WTC11 (cell line): ENCODE data around the gene SLC5A5. TPM values are rescaled to one million over a fixed set of nuclear protein-coding genes. Genes with fewer than 3 reads are reported as not detected.
A peak's percentile ranks its signal among the peaks of the same experiment; 100 is the strongest.

Experiments
- ATAC-seq: fragments of 200-7000 bp; cut with Tn5 transposase; 2 replicates; pipeline ENCODE4 v1.10.0; 2021; ENCODE audit warnings: mild to moderate bottlenecking, moderate library complexity
- CTCF ChIA-PET: fragments of 300-600 bp; sonication (Branson Sonifier 250); formaldehyde crosslinking; loops from one replicate; lab custom pipeline; 2021; ENCODE audit warnings: antibody characterized with exemption; lab: Charles Lee
- POLR2A ChIA-PET: fragments of 350-600 bp; sonication (Branson Sonifier 250); formaldehyde crosslinking; loops from one replicate; lab custom pipeline; 2021; ENCODE audit warnings: antibody characterized with exemption; lab: Charles Lee
- DNase-seq: peaks from one replicate; pipeline ENCODE4 v3.0.0; 2021; ENCODE audit warnings: low spot score
- H3K27ac Mint-ChIP-seq: 2 replicates; pipeline ENCODE4 v1.8.0; 2021; ENCODE audit warnings: mixed read lengths
- H3K27me3 Mint-ChIP-seq: 2 replicates; pipeline ENCODE4 v1.8.0; 2021; ENCODE audit warnings: low read depth, mild to moderate bottlenecking, moderate library complexity, mixed read lengths
- H3K36me3 Mint-ChIP-seq: 2 replicates; pipeline ENCODE4 v1.8.0; 2021; ENCODE audit warnings: mixed read lengths
- H3K4me1 Mint-ChIP-seq: 2 replicates; pipeline ENCODE4 v1.8.0; 2022; ENCODE audit warnings: mixed read lengths
- H3K4me3 Mint-ChIP-seq: 2 replicates; pipeline ENCODE4 v1.8.0; 2021; ENCODE audit warnings: mild to moderate bottlenecking, moderate library complexity, mixed read lengths
- H3K9me3 Mint-ChIP-seq: 2 replicates; pipeline ENCODE4 v1.8.0; 2021; ENCODE audit warnings: mixed read lengths
- ESRRA ChIP-seq: sonication (generic); formaldehyde crosslinking; IDR thresholded peaks from 2 replicates; pipeline ENCODE4 v1.8.1; 2022; ENCODE audit warnings: mild to moderate bottlenecking, missing genetic modification reagents, borderline replicate concordance
- FOXJ3 ChIP-seq: sonication (generic); formaldehyde crosslinking; IDR thresholded peaks from 2 replicates; pipeline ENCODE4 v1.9.0; 2021; ENCODE audit warnings: missing genetic modification reagents, mild to moderate bottlenecking, borderline replicate concordance
- GRHL2 ChIP-seq: fragments of 250-450 bp; sonication (Bioruptor Pico); IDR thresholded peaks from 2 replicates; pipeline ENCODE4 v1.8.0; 2022; ENCODE audit warnings: mild to moderate bottlenecking, moderate library complexity; ENCODE audit not compliant: insufficient replicate concordance, severe bottlenecking
- NR3C1 ChIP-seq: sonication (generic); formaldehyde crosslinking; conservative IDR thresholded peaks from 2 replicates; pipeline ENCODE4 v1.8.1; 2023; ENCODE audit warnings: low read depth, mild to moderate bottlenecking, missing genetic modification reagents
- OVOL2 ChIP-seq: fragments of 250-450 bp; sonication (Bioruptor Pico); IDR thresholded peaks from 2 replicates; pipeline ENCODE4 v1.9.0; 2021; ENCODE audit warnings: mild to moderate bottlenecking, borderline replicate concordance
- PRRX2 ChIP-seq: fragments of 250-450 bp; sonication (Bioruptor Pico); IDR thresholded peaks from 2 replicates; pipeline ENCODE4 v1.8.0; 2021; ENCODE audit warnings: mild to moderate bottlenecking
- RELA ChIP-seq: sonication (generic); formaldehyde crosslinking; IDR thresholded peaks from 2 replicates; pipeline ENCODE4 v1.8.1; 2022; ENCODE audit warnings: missing genetic modification reagents, mild to moderate bottlenecking, borderline replicate concordance
- SMAD3 ChIP-seq: sonication (generic); formaldehyde crosslinking; IDR thresholded peaks from 2 replicates; pipeline ENCODE4 v1.8.0; 2022; ENCODE audit warnings: missing genetic modification reagents, mild to moderate bottlenecking, borderline replicate concordance
- SOX15 ChIP-seq: fragments of 250-450 bp; sonication (Bioruptor Pico); IDR thresholded peaks from 2 replicates; pipeline ENCODE4 v1.9.0; 2021; ENCODE audit warnings: mild to moderate bottlenecking
- ZBTB21 ChIP-seq: sonication (generic); formaldehyde crosslinking; IDR thresholded peaks from 2 replicates; pipeline ENCODE4 v1.8.1; 2023; ENCODE audit warnings: mild to moderate bottlenecking, missing genetic modification reagents, borderline replicate concordance
- ZNF138 ChIP-seq: sonication (generic); formaldehyde crosslinking; conservative IDR thresholded peaks from 2 replicates; pipeline ENCODE4 v1.8.1; 2022; ENCODE audit warnings: mild to moderate bottlenecking, moderate library complexity, missing genetic modification reagents
- ZNF219 ChIP-seq: sonication (generic); formaldehyde crosslinking; IDR thresholded peaks from 2 replicates; pipeline ENCODE4 v1.8.0; 2023; ENCODE audit warnings: missing genetic modification reagents, mild to moderate bottlenecking, borderline replicate concordance
- total RNA-seq: library from RNA; stranded (reverse); gene quantifications from 3 replicates; pipeline ENCODE4 v1.2.3, GENCODE V29; 2021
- TF ChIP-seq, protein P1 (sequence below): sonication (generic); formaldehyde crosslinking; IDR thresholded peaks from 2 replicates; pipeline ENCODE4 v1.8.0; 2022; ENCODE audit warnings: mild to moderate bottlenecking, missing genetic modification reagents
- TF ChIP-seq, protein P2 (sequence below): sonication (generic); formaldehyde crosslinking; IDR thresholded peaks from 2 replicates; pipeline ENCODE4 v1.8.0; 2023; ENCODE audit warnings: mild to moderate bottlenecking, missing genetic modification reagents
- TF ChIP-seq, protein P3 (sequence below): sonication (generic); formaldehyde crosslinking; IDR thresholded peaks from 2 replicates; pipeline ENCODE4 v1.8.1; 2023; ENCODE audit warnings: mild to moderate bottlenecking, missing genetic modification reagents, moderate library complexity
- TF ChIP-seq, protein P4 (sequence below): sonication (generic); formaldehyde crosslinking; IDR thresholded peaks from 2 replicates; pipeline ENCODE4 v1.8.1; 2023; ENCODE audit warnings: mild to moderate bottlenecking, missing genetic modification reagents
- TF ChIP-seq, protein P5 (sequence below): sonication (generic); formaldehyde crosslinking; IDR thresholded peaks from 2 replicates; pipeline ENCODE4 v1.8.1; 2022; ENCODE audit warnings: low read depth, mild to moderate bottlenecking, moderate library complexity, missing genetic modification reagents, borderline replicate concordance
- TF ChIP-seq, protein P6 (sequence below): sonication (generic); formaldehyde crosslinking; IDR thresholded peaks from 2 replicates; pipeline ENCODE4 v1.8.0; 2022; ENCODE audit warnings: mild to moderate bottlenecking, missing genetic modification reagents

The SLC5A5 gene
- total RNA-seq, 1 experiment from 2014 or later: 2.5 TPM

DNA sequence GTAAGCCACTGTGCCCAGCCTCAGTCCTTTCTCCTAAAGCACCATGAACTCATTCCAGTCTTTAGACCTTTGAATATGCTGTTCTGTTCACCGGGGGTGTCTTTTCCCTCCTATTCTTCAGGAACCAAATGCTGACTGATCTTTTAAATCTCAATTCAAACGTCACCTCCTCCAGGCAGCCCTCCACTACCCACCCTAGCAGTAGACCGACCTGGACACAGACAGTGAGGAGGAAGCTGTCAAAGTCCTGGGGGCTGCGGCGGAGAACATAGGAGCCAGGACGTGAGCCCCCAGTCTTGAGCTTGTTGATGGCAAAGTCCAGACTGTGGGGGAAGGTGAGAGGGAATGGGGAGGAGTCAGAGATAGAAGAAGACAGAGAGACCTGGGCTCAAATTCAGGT, 31.7 kb upstream of the SLC5A5 start:
- CTCF ChIA-PET: interaction anchor here (0.5 to 1.6 kb wide), 4 partner anchors 9 to 108 kb away, joined by 3 to 5 read pairs (median 4); no protein-coding TSS in a partner anchor
- ATAC-seq: no peak
- POLR2A ChIA-PET: no interaction called here
- H3K36me3 Mint-ChIP-seq: no peaks in the 10 kb centered on the region
- H3K27me3 Mint-ChIP-seq: peaks cover 67% of the 10 kb centered on the region
- DNase-seq: no peak
- no peak overlapping the region for H3K27ac Mint-ChIP-seq
- TF ChIP-seq, protein P1, sequence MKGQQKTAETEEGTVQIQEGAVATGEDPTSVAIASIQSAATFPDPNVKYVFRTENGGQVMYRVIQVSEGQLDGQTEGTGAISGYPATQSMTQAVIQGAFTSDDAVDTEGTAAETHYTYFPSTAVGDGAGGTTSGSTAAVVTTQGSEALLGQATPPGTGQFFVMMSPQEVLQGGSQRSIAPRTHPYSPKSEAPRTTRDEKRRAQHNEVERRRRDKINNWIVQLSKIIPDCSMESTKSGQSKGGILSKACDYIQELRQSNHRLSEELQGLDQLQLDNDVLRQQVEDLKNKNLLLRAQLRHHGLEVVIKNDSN (CRISPR knock-in tag): no peak
- TF ChIP-seq RELA (CRISPR knock-in tag) (no peak), GRHL2 (no peak), SOX15 (CRISPR knock-in tag) (no peak), SMAD3 (CRISPR knock-in tag) (no peak), OVOL2 (CRISPR knock-in tag) (no peak), PRRX2 (no peak), ZBTB21 (CRISPR knock-in tag) (no peak), ESRRA (no peak), ZNF138 (CRISPR knock-in tag) (no peak), ZNF219 (CRISPR knock-in tag) (no peak), NR3C1 (CRISPR knock-in tag) (no peak), FOXJ3 (CRISPR knock-in tag) (no peak)
- TF ChIP-seq, protein P2, sequence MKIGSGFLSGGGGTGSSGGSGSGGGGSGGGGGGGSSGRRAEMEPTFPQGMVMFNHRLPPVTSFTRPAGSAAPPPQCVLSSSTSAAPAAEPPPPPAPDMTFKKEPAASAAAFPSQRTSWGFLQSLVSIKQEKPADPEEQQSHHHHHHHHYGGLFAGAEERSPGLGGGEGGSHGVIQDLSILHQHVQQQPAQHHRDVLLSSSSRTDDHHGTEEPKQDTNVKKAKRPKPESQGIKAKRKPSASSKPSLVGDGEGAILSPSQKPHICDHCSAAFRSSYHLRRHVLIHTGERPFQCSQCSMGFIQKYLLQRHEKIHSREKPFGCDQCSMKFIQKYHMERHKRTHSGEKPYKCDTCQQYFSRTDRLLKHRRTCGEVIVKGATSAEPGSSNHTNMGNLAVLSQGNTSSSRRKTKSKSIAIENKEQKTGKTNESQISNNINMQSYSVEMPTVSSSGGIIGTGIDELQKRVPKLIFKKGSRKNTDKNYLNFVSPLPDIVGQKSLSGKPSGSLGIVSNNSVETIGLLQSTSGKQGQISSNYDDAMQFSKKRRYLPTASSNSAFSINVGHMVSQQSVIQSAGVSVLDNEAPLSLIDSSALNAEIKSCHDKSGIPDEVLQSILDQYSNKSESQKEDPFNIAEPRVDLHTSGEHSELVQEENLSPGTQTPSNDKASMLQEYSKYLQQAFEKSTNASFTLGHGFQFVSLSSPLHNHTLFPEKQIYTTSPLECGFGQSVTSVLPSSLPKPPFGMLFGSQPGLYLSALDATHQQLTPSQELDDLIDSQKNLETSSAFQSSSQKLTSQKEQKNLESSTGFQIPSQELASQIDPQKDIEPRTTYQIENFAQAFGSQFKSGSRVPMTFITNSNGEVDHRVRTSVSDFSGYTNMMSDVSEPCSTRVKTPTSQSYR: no peak
- TF ChIP-seq, protein P3, sequence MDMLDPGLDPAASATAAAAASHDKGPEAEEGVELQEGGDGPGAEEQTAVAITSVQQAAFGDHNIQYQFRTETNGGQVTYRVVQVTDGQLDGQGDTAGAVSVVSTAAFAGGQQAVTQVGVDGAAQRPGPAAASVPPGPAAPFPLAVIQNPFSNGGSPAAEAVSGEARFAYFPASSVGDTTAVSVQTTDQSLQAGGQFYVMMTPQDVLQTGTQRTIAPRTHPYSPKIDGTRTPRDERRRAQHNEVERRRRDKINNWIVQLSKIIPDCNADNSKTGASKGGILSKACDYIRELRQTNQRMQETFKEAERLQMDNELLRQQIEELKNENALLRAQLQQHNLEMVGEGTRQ (CRISPR knock-in tag): no peak
- TF ChIP-seq, protein P4, sequence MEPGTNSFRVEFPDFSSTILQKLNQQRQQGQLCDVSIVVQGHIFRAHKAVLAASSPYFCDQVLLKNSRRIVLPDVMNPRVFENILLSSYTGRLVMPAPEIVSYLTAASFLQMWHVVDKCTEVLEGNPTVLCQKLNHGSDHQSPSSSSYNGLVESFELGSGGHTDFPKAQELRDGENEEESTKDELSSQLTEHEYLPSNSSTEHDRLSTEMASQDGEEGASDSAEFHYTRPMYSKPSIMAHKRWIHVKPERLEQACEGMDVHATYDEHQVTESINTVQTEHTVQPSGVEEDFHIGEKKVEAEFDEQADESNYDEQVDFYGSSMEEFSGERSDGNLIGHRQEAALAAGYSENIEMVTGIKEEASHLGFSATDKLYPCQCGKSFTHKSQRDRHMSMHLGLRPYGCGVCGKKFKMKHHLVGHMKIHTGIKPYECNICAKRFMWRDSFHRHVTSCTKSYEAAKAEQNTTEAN (CRISPR knock-in tag): no peak
- TF ChIP-seq, protein P5, sequence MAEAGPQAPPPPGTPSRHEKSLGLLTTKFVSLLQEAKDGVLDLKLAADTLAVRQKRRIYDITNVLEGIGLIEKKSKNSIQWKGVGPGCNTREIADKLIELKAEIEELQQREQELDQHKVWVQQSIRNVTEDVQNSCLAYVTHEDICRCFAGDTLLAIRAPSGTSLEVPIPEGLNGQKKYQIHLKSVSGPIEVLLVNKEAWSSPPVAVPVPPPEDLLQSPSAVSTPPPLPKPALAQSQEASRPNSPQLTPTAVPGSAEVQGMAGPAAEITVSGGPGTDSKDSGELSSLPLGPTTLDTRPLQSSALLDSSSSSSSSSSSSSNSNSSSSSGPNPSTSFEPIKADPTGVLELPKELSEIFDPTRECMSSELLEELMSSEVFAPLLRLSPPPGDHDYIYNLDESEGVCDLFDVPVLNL: no peak
- TF ChIP-seq, protein P6, sequence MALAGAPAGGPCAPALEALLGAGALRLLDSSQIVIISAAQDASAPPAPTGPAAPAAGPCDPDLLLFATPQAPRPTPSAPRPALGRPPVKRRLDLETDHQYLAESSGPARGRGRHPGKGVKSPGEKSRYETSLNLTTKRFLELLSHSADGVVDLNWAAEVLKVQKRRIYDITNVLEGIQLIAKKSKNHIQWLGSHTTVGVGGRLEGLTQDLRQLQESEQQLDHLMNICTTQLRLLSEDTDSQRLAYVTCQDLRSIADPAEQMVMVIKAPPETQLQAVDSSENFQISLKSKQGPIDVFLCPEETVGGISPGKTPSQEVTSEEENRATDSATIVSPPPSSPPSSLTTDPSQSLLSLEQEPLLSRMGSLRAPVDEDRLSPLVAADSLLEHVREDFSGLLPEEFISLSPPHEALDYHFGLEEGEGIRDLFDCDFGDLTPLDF (CRISPR knock-in tag): no peak
- peaks cover 15% of the 10 kb centered on the region for H3K4me1 Mint-ChIP-seq
- H3K9me3 Mint-ChIP-seq: no peaks in the 10 kb centered on the region
- peak overlapping the region; percentile 10; the same call in 1 of the 2 replicates for H3K4me3 Mint-ChIP-seq
